GM12878 (cell line): ENCODE data around the gene KCNC4. TPM values are rescaled to one million over a fixed set of nuclear protein-coding genes. Genes with fewer than 3 reads are reported as not detected.

Experiments
- ATAC-seq: fragments of 200-7000 bp; cut with Tn5 transposase; 3 replicates; pipeline ENCODE4 v1.9.1; 2020; ENCODE audit warnings: mild to moderate bottlenecking, moderate library complexity
- BruUV-seq: library from RNA; stranded (reverse); fragments of 400-500 nt; replicated peaks from 2 replicates; lab custom pipeline; 2021; lab: Mats Ljungman, UMichigan
- CTCF ChIA-PET: fragments of 300-600 bp; sonication (Branson Sonifier 250); formaldehyde crosslinking; extraction: SDS; loops from one replicate; lab custom pipeline; 2021; ENCODE audit warnings: inconsistent platforms; lab: Yijun Ruan, JAX
- POLR2A ChIA-PET: fragments of 350-600 bp; formaldehyde crosslinking; extraction: SDS; loops from one replicate; lab custom pipeline; 2021; ENCODE audit warnings: inconsistent platforms; lab: Charles Lee
- RAD21 ChIA-PET: fragments of 300-600 bp; sonication (Branson Sonifier 250); formaldehyde crosslinking; loops from one replicate; lab custom pipeline; 2023; ENCODE audit warnings: antibody characterized with exemption; ENCODE audit not compliant: unreplicated experiment; lab: Charles Lee
- SMC1A ChIA-PET: fragments of 300-600 bp; sonication (Branson Sonifier 250); formaldehyde crosslinking; loops from one replicate; lab custom pipeline; 2023; ENCODE audit not compliant: unreplicated experiment, uncharacterized antibody; lab: Charles Lee
- DNase-seq: peaks from one replicate; pipeline ENCODE4 v3.0.0-alpha.2; 2011; ENCODE audit warnings: low read depth, low spot score
- FAIRE-seq: peaks from 3 replicates; lab custom pipeline; 2011; peaks lifted over from hg19 to GRCh38; lab: Jason Lieb, UNC
- H2AFZ ChIP-seq: 2 replicates; pipeline ENCODE4 v1.6.0; 2011; ENCODE audit warnings: low read depth, low read length, control low read depth; ENCODE audit not compliant: control insufficient read depth
- H3K27ac ChIP-seq: 2 replicates; pipeline ENCODE4 v1.5.1; 2011; ENCODE audit warnings: control low read depth; ENCODE audit not compliant: control insufficient read depth, insufficient read depth
- H3K27me3 ChIP-seq, 2 experiments: replicated peaks in 1 of 2; 2 replicates each; pipeline versions ENCODE4 v1.6.0 to v1.6.1; 2011; ENCODE audit warnings: low read length in 1 of 2; ENCODE audit not compliant: control insufficient read depth in 2 of 2, insufficient read depth in 2 of 2
- H3K36me3 ChIP-seq, 2 experiments: 2 replicates each; pipeline ENCODE4 v1.5.1; 2011; ENCODE audit warnings: low read length in 1 of 2; ENCODE audit not compliant: control insufficient read depth in 2 of 2, insufficient read depth in 2 of 2
- H3K4me1 ChIP-seq: 2 replicates; pipeline ENCODE4 v1.6.1; 2011; ENCODE audit warnings: mild to moderate bottlenecking, low read length, moderate library complexity, mixed read lengths; ENCODE audit not compliant: control insufficient read depth, insufficient read depth
- H3K4me2 ChIP-seq: 2 replicates; pipeline ENCODE4 v1.6.0; 2011; ENCODE audit warnings: control low read depth; ENCODE audit not compliant: control insufficient read depth, insufficient read depth
- H3K4me3 ChIP-seq: fragments of 200-600 bp; sonication (generic); 2 replicates; pipeline ENCODE4 v1.5.1; 2016
- H3K79me2 ChIP-seq: 2 replicates; pipeline ENCODE4 v1.6.0; 2011; ENCODE audit warnings: low read length; ENCODE audit not compliant: control insufficient read depth, insufficient read depth
- H3K9ac ChIP-seq: 2 replicates; pipeline ENCODE4 v1.8.0; 2011; ENCODE audit warnings: low read length, control low read depth, mixed read lengths; ENCODE audit not compliant: control insufficient read depth, insufficient read depth
- H3K9me3 ChIP-seq: replicated peaks from 3 replicates; pipeline ENCODE4 v1.5.1; 2011; ENCODE audit warnings: mild to moderate bottlenecking, low read length; ENCODE audit not compliant: control insufficient read depth, insufficient read depth
- H4K20me1 ChIP-seq: 2 replicates; pipeline ENCODE4 v1.6.0; 2011; ENCODE audit not compliant: control insufficient read depth, insufficient read depth
- CBFB ChIP-seq: IDR thresholded peaks from 2 replicates; pipeline ENCODE4 v1.6.1; 2016; ENCODE audit warnings: antibody characterized with exemption, low read depth
- CEBPB ChIP-seq, 2 experiments: fragments of 150-350 bp in 1 of 2; IDR thresholded peaks; 2 replicates each; pipeline ENCODE4 v1.6.1; 2012 to 2014; ENCODE audit warnings: low read depth in 2 of 2, low read length in 2 of 2, borderline replicate concordance in 1 of 2, inconsistent platforms in 1 of 2
- CREM ChIP-seq: IDR thresholded peaks from 2 replicates; pipeline ENCODE4 v1.6.1; 2014; ENCODE audit warnings: antibody characterized with exemption, low read depth
- E4F1 ChIP-seq: fragments of 450-650 bp; IDR thresholded peaks from 2 replicates; pipeline ENCODE4 v1.6.1; 2018; ENCODE audit warnings: borderline replicate concordance, mild to moderate bottlenecking; ENCODE audit not compliant: partially characterized antibody
- FOXM1 ChIP-seq: IDR thresholded peaks from 2 replicates; pipeline ENCODE4 v1.6.1; 2012; ENCODE audit warnings: low read depth, mild to moderate bottlenecking, inconsistent platforms, low read length, moderate library complexity
- HDAC2 ChIP-seq: fragments of 200-600 bp; sonication (generic); IDR thresholded peaks from 2 replicates; pipeline ENCODE4 v1.6.1; 2017
- HDAC6 ChIP-seq: fragments of 200-600 bp; sonication (generic); IDR thresholded peaks from one replicate; pipeline ENCODE4 v1.8.0; 2017; ENCODE audit warnings: antibody characterized with exemption; ENCODE audit not compliant: unreplicated experiment
- RB1 ChIP-seq: fragments of 450-650 bp; formaldehyde crosslinking; IDR thresholded peaks from 2 replicates; pipeline ENCODE4 v1.6.1; 2017; ENCODE audit warnings: mild to moderate bottlenecking, borderline replicate concordance
- REST ChIP-seq: IDR thresholded peaks from 2 replicates; pipeline ENCODE4 v1.6.1; 2012; ENCODE audit warnings: mild to moderate bottlenecking, low read depth, low read length
- RFX5 ChIP-seq: IDR thresholded peaks from 2 replicates; pipeline ENCODE4 v1.6.1; 2011; ENCODE audit warnings: low read depth, low read length, improper control_type of control experiment
- ZNF274 ChIP-seq: IDR thresholded peaks from one replicate; pipeline ENCODE4 v1.8.0; 2011; ENCODE audit not compliant: insufficient read length, insufficient read depth
- ZZZ3 ChIP-seq: IDR thresholded peaks from 2 replicates; pipeline ENCODE4 v1.6.1; 2011; ENCODE audit warnings: low read depth; ENCODE audit not compliant: control insufficient read depth, insufficient read length
- WGBS: methylation state at CpG from one replicate; pipeline ENCODE4 v1.1.6; 2016; ENCODE audit warnings: low lambda C conversion rate; ENCODE audit not compliant: insufficient replicate concordance, insufficient coverage; ENCODE audit errors: missing lambda C conversion rate; 5-methylcytosine and 5-hydroxymethylcytosine counted together
- in situ Hi-C: fragments of 300-500 bp; cut with MboI; formaldehyde crosslinking; loops from 9 replicates; pipeline ENCODE4 v1.14.3; 2018; ENCODE audit warnings: mixed read lengths
- intact Hi-C: fragments of 100-400 bp; cut with micrococcal nuclease; formaldehyde crosslinking; loops from one replicate; pipeline ENCODE4 v1.14.2; 2022; ENCODE audit not compliant: unreplicated experiment
- polyA plus RNA-seq, 11 experiments: library from polyadenylated mRNA; depleted of rRNA in 4 of 11; unstranded in 6 of 11; stranded (reverse) in 5 of 11; fragments of >200 nt; fragmentation: Nextera tagmentation in 4 of 11; fragmentation: Illumina TruSeq in 1 of 11; extraction: Ambion mirVana in 4 of 11; extraction: Trizol in 1 of 11; gene quantifications; 1 replicate in 1 of 11; 2 replicates in 10 of 11; pipeline versions ENCODE4 v1.2.1 to v1.2.3, GENCODE V29; 2011 to 2016; ENCODE audit warnings: inconsistent platforms in 2 of 11, missing spikeins in 2 of 11, low read depth in 1 of 11
- total RNA-seq, 4 experiments: library from RNA; depleted of rRNA in 3 of 4; stranded (reverse); fragments of >200 nt in 3 of 4; fragmentation: Illumina TruSeq in 1 of 4; extraction: Trizol in 1 of 4; gene quantifications; 2 replicates each; pipeline versions ENCODE4 v1.2.1 to v1.2.3, GENCODE V29; 2013 to 2021

KCNC4 gene
- total and polyA plus RNA-seq, 10 of the 15 experiments (the other 5 are each of a cell fraction or from before 2014, with no cell fraction given) = 0.06 to 1.7 (median 0.36) TPM

- ATAC-seq (no peak), FAIRE-seq (no peak), DNase-seq (no peak)
- H3K4me1 ChIP-seq = no peaks in the 10 kb centered on the region
- intact Hi-C loops (no loop called here), in situ Hi-C loops (no loop called here)
- TF ChIP-seq HDAC2 (no peak), CBFB (no peak), ZNF274 (no peak), RFX5 (no peak), E4F1 (no peak), HDAC6 (no peak), CEBPB (IDR thresholded peaks at IDR 0.05; ENCODE audit: borderline replicate concordance in 1 of 2, low read depth in 2 of 2, low read length in 2 of 2) (no peak), RB1 (no peak), CREM (no peak), REST (no peak), ZZZ3 (no peak), FOXM1 (no peak)
- no peak overlapping the region for H2AFZ ChIP-seq
- no peak overlapping the region for H3K4me2 ChIP-seq
- H3K79me2 ChIP-seq = no peaks in the 10 kb centered on the region
- H3K4me3 ChIP-seq = no peak overlapping the region
- no peaks in the 10 kb centered on the region for H3K9me3 ChIP-seq
- ChIA-PET POLR2A (no interaction called here), CTCF (no interaction called here), SMC1A (no interaction called here), RAD21 (no interaction called here)
- no peak overlapping the region for H3K27ac ChIP-seq
- no peak overlapping the region for H3K9ac ChIP-seq
- peaks cover 0 to 2% of the 10 kb centered on the region in 2 experiments; a peak in 3 of 4 replicates for H3K27me3 ChIP-seq
- 40% methylated on average over 10 of the region's 10 CpGs for WGBS
- no TSS peak for BruUV-seq
- H3K36me3 ChIP-seq = no peaks in the 10 kb centered on the region
- no peaks in the 10 kb centered on the region for H4K20me1 ChIP-seq
Observed at GRCh38 chr1:110172001-110172400, 38.1 kb upstream of the KCNC4 start.
